GM12878 (cell line): ENCODE measurements around the gene RPA3. TPM values are rescaled to one million over a fixed set of nuclear protein-coding genes. Genes with fewer than 3 reads are reported as not detected.
A peak's percentile ranks its signal among the peaks of the same experiment; 100 is the strongest.

ENCODE experiments used
- ATAC-seq: fragments of 200-7000 bp; cut with Tn5 transposase; 3 replicates; pipeline ENCODE4 v1.9.1; 2020; ENCODE audit warnings: mild to moderate bottlenecking, moderate library complexity
- BruUV-seq: library from RNA; stranded (reverse); fragments of 400-500 nt; replicated peaks from 2 replicates; lab custom pipeline; 2021; lab: Mats Ljungman, UMichigan
- CTCF ChIA-PET: fragments of 300-600 bp; sonication (Branson Sonifier 250); formaldehyde crosslinking; extraction: SDS; loops from one replicate; lab custom pipeline; 2021; ENCODE audit warnings: inconsistent platforms; lab: Yijun Ruan, JAX
- POLR2A ChIA-PET: fragments of 350-600 bp; formaldehyde crosslinking; extraction: SDS; loops from one replicate; lab custom pipeline; 2021; ENCODE audit warnings: inconsistent platforms; lab: Charles Lee
- RAD21 ChIA-PET: fragments of 300-600 bp; sonication (Branson Sonifier 250); formaldehyde crosslinking; loops from one replicate; lab custom pipeline; 2023; ENCODE audit warnings: antibody characterized with exemption; ENCODE audit not compliant: unreplicated experiment; lab: Charles Lee
- SMC1A ChIA-PET: fragments of 300-600 bp; sonication (Branson Sonifier 250); formaldehyde crosslinking; loops from one replicate; lab custom pipeline; 2023; ENCODE audit not compliant: unreplicated experiment, uncharacterized antibody; lab: Charles Lee
- DNase-seq: peaks from one replicate; pipeline ENCODE4 v3.0.0-alpha.2; 2011; ENCODE audit warnings: low read depth, low spot score
- FAIRE-seq: peaks from 3 replicates; lab custom pipeline; 2011; peaks lifted over from hg19 to GRCh38; lab: Jason Lieb, UNC
- H2AFZ ChIP-seq: 2 replicates; pipeline ENCODE4 v1.6.0; 2011; ENCODE audit warnings: low read depth, low read length, control low read depth; ENCODE audit not compliant: control insufficient read depth
- H3K27ac ChIP-seq: 2 replicates; pipeline ENCODE4 v1.5.1; 2011; ENCODE audit warnings: control low read depth; ENCODE audit not compliant: control insufficient read depth, insufficient read depth
- H3K27me3 ChIP-seq, 2 experiments: replicated peaks in 1 of 2; 2 replicates each; pipeline versions ENCODE4 v1.6.0 to v1.6.1; 2011; ENCODE audit warnings: low read length in 1 of 2; ENCODE audit not compliant: control insufficient read depth in 2 of 2, insufficient read depth in 2 of 2
- H3K36me3 ChIP-seq, 2 experiments: 2 replicates each; pipeline ENCODE4 v1.5.1; 2011; ENCODE audit warnings: low read length in 1 of 2; ENCODE audit not compliant: control insufficient read depth in 2 of 2, insufficient read depth in 2 of 2
- H3K4me1 ChIP-seq: 2 replicates; pipeline ENCODE4 v1.6.1; 2011; ENCODE audit warnings: mild to moderate bottlenecking, low read length, moderate library complexity, mixed read lengths; ENCODE audit not compliant: control insufficient read depth, insufficient read depth
- H3K4me2 ChIP-seq: 2 replicates; pipeline ENCODE4 v1.6.0; 2011; ENCODE audit warnings: control low read depth; ENCODE audit not compliant: control insufficient read depth, insufficient read depth
- H3K4me3 ChIP-seq: fragments of 200-600 bp; sonication (generic); 2 replicates; pipeline ENCODE4 v1.5.1; 2016
- H3K79me2 ChIP-seq: 2 replicates; pipeline ENCODE4 v1.6.0; 2011; ENCODE audit warnings: low read length; ENCODE audit not compliant: control insufficient read depth, insufficient read depth
- H3K9ac ChIP-seq: 2 replicates; pipeline ENCODE4 v1.8.0; 2011; ENCODE audit warnings: low read length, control low read depth, mixed read lengths; ENCODE audit not compliant: control insufficient read depth, insufficient read depth
- H3K9me3 ChIP-seq: replicated peaks from 3 replicates; pipeline ENCODE4 v1.5.1; 2011; ENCODE audit warnings: mild to moderate bottlenecking, low read length; ENCODE audit not compliant: control insufficient read depth, insufficient read depth
- H4K20me1 ChIP-seq: 2 replicates; pipeline ENCODE4 v1.6.0; 2011; ENCODE audit not compliant: control insufficient read depth, insufficient read depth
- ATF7 ChIP-seq: fragments of 450-650 bp; IDR thresholded peaks from 2 replicates; pipeline ENCODE4 v1.6.1; 2016; ENCODE audit warnings: low read depth, mild to moderate bottlenecking
- CEBPB ChIP-seq, 2 experiments: fragments of 150-350 bp in 1 of 2; IDR thresholded peaks; 2 replicates each; pipeline ENCODE4 v1.6.1; 2012 to 2014; ENCODE audit warnings: low read depth in 2 of 2, low read length in 2 of 2, borderline replicate concordance in 1 of 2, inconsistent platforms in 1 of 2
- HCFC1 ChIP-seq: fragments of 150-350 bp; IDR thresholded peaks from 2 replicates; pipeline ENCODE4 v1.6.1; 2014; ENCODE audit warnings: low read length
- IRF3 ChIP-seq: fragments of 450-650 bp; IDR thresholded peaks from 2 replicates; pipeline ENCODE4 v1.6.1; 2014; ENCODE audit warnings: mild to moderate bottlenecking
- JUNB ChIP-seq: IDR thresholded peaks from 2 replicates; pipeline ENCODE4 v1.6.1; 2016; ENCODE audit warnings: antibody characterized with exemption, mild to moderate bottlenecking
- NKRF ChIP-seq: fragments of 450-650 bp; conservative IDR thresholded peaks from 2 replicates; pipeline ENCODE4 v1.6.1; 2017; ENCODE audit warnings: mild to moderate bottlenecking, moderate library complexity
- RAD21 ChIP-seq: IDR thresholded peaks from 2 replicates; pipeline ENCODE4 v1.6.1; 2011; ENCODE audit warnings: mild to moderate bottlenecking, low read depth, low read length, moderate library complexity; ENCODE audit not compliant: insufficient read depth
- REST ChIP-seq: IDR thresholded peaks from 2 replicates; pipeline ENCODE4 v1.6.1; 2012; ENCODE audit warnings: mild to moderate bottlenecking, low read depth, low read length
- SIX5 ChIP-seq: IDR thresholded peaks from 2 replicates; pipeline ENCODE4 v1.6.1; 2011; ENCODE audit warnings: mild to moderate bottlenecking, low read depth, low read length, moderate library complexity; ENCODE audit not compliant: severe bottlenecking
- SREBF1 ChIP-seq: IDR thresholded peaks from 2 replicates; pipeline ENCODE4 v1.6.1; 2012; ENCODE audit warnings: mild to moderate bottlenecking, low read length
- TCF12 ChIP-seq: IDR thresholded peaks from 2 replicates; pipeline ENCODE4 v1.6.1; 2011; ENCODE audit warnings: low read depth, mild to moderate bottlenecking, low read length
- ZBED1 ChIP-seq: IDR thresholded peaks from 2 replicates; pipeline ENCODE4 v1.6.1; 2016; ENCODE audit warnings: borderline replicate concordance
- ZNF384 ChIP-seq: IDR thresholded peaks from 2 replicates; pipeline ENCODE4 v1.6.1; 2012; ENCODE audit warnings: low read depth, mild to moderate bottlenecking, low read length, improper control_type of control experiment, borderline replicate concordance
- WGBS: methylation state at CpG from one replicate; pipeline ENCODE4 v1.1.6; 2016; ENCODE audit warnings: low lambda C conversion rate; ENCODE audit not compliant: insufficient replicate concordance, insufficient coverage; ENCODE audit errors: missing lambda C conversion rate; 5-methylcytosine and 5-hydroxymethylcytosine counted together
- in situ Hi-C: fragments of 300-500 bp; cut with MboI; formaldehyde crosslinking; loops from 9 replicates; pipeline ENCODE4 v1.14.3; 2018; ENCODE audit warnings: mixed read lengths
- intact Hi-C: fragments of 100-400 bp; cut with micrococcal nuclease; formaldehyde crosslinking; loops from one replicate; pipeline ENCODE4 v1.14.2; 2022; ENCODE audit not compliant: unreplicated experiment
- polyA plus RNA-seq, 11 experiments: library from polyadenylated mRNA; depleted of rRNA in 4 of 11; unstranded in 6 of 11; stranded (reverse) in 5 of 11; fragments of >200 nt; fragmentation: Nextera tagmentation in 4 of 11; fragmentation: Illumina TruSeq in 1 of 11; extraction: Ambion mirVana in 4 of 11; extraction: Trizol in 1 of 11; gene quantifications; 1 replicate in 1 of 11; 2 replicates in 10 of 11; pipeline versions ENCODE4 v1.2.1 to v1.2.3, GENCODE V29; 2011 to 2016; ENCODE audit warnings: inconsistent platforms in 2 of 11, missing spikeins in 2 of 11, low read depth in 1 of 11
- total RNA-seq, 4 experiments: library from RNA; depleted of rRNA in 3 of 4; stranded (reverse); fragments of >200 nt in 3 of 4; fragmentation: Illumina TruSeq in 1 of 4; extraction: Trizol in 1 of 4; gene quantifications; 2 replicates each; pipeline versions ENCODE4 v1.2.1 to v1.2.3, GENCODE V29; 2013 to 2021

The RPA3 gene
- total and polyA plus RNA-seq, 10 of the 15 experiments (the other 5 are each of a cell fraction or from before 2014, with no cell fraction given) = 60.2 to 343 (median 112) TPM

GRCh38 chr7:7765422-7765821 is 47.0 kb upstream of the RPA3 start (continued):
- TF ChIP-seq REST = no peak
- TF ChIP-seq ZBED1 = peak; percentile 61; the same call in 1 of the 2 replicates
- TF ChIP-seq HCFC1 = no peak
- TF ChIP-seq JUNB = peak; percentile 98
- TF ChIP-seq, all 136 proteins: peak for 29

- intact Hi-C loops (loop anchor here (2.0 to 10.0 kb wide), 8 partner anchors 52 to 660 kb away; no protein-coding TSS in a partner anchor), in situ Hi-C loops (loop anchor here (5.0 to 10.0 kb wide), 2 partner anchors 340 to 453 kb away; no protein-coding TSS in a partner anchor)
- FAIRE-seq = no peak
- H3K9me3 ChIP-seq = no peaks in the 10 kb centered on the region
- H3K9ac ChIP-seq = no peak overlapping the region
- RAD21 ChIA-PET = interaction anchor here (0.6 to 3.2 kb wide), 36 partner anchors 9 to 661 kb away, joined by 3 to 43 read pairs (median 5); partner anchors contain the start of genes RPA3 and UMAD1
- SMC1A ChIA-PET = interaction anchor here (0.6 to 4.6 kb wide), 55 partner anchors 9 to 452 kb away, joined by 3 to 50 read pairs (median 4); partner anchors contain the start of genes GLCCI1 and RPA3
- H4K20me1 ChIP-seq = no peaks in the 10 kb centered on the region
- no peaks in the 10 kb centered on the region for H3K27me3 ChIP-seq
- no peak overlapping the region for H3K4me2 ChIP-seq
- DNase-seq = no peak
- CTCF ChIA-PET = interaction anchor here (0.5 to 3.3 kb wide), 35 partner anchors 8 to 531 kb away, joined by 3 to 28 read pairs (median 3); no protein-coding TSS in a partner anchor
- H3K36me3 ChIP-seq = no peaks in the 10 kb centered on the region
- 90% methylated on average over 3 of the region's 3 CpGs for WGBS
- no peak overlapping the region for H3K4me3 ChIP-seq
- no peak overlapping the region for H3K27ac ChIP-seq
- H3K4me1 ChIP-seq = peaks cover 6% of the 10 kb centered on the region
- no peak overlapping the region for H2AFZ ChIP-seq
- peak; percentile 31 for ATAC-seq
- H3K79me2 ChIP-seq = no peaks in the 10 kb centered on the region
- POLR2A ChIA-PET = interaction anchor here (0.8 to 2.1 kb wide), 11 partner anchors 8 to 208 kb away, joined by 3 to 9 read pairs (median 3); partner anchors contain the start of gene UMAD1
- BruUV-seq = no TSS peak
- TF ChIP-seq RAD21 = peak; percentile 14; the same call in 1 of the 2 replicates
- 0 out of 2 replicates have a peak, but pooled peaks have one; percentile 21 for TF ChIP-seq ATF7
- no peak for TF ChIP-seq NKRF
- TF ChIP-seq TCF12 = no peak
- no peak for TF ChIP-seq SREBF1
- no peak for TF ChIP-seq IRF3
- no peak for TF ChIP-seq SIX5
- peak; percentile 58; the same call in 1 of the 2 replicates for TF ChIP-seq ZNF384
- TF ChIP-seq CEBPB (IDR thresholded peaks at IDR 0.05; ENCODE audit: borderline replicate concordance in 1 of 2, low read depth in 2 of 2, low read length in 2 of 2) = no peak
These were observed 46.4 kb upstream of the RPA3 start for GRCh38 chr7:7764520-7765396.
